Measurements from ENCODE around the gene GMPR. TPM values are rescaled to one million over a fixed set of nuclear protein-coding genes. Genes with fewer than 3 reads are reported as not detected.

Gene GMPR
- total and polyA plus RNA-seq, 5 donors = 68.2 to 123 (median 72.3) TPM

- DNase-seq (no peak), ATAC-seq (no peak)
- intact Hi-C loops (cut with DNase I) = no loop called here
- Histone ChIP-seq H3K9me3 (ENCODE audit: control insufficient read depth, low read length) (no peaks in the 10 kb centered on the region), H3K27ac (ENCODE audit: low read length) (no peak overlapping the region), H3K27me3 (ENCODE audit: control insufficient read depth, insufficient read depth) (no peaks in the 10 kb centered on the region), H3K4me3 (ENCODE audit: low read length) (no peak overlapping the region), H3K4me1 (ENCODE audit: control insufficient read depth, insufficient read depth, low read length) (peaks cover 8% of the 10 kb centered on the region)
- WGBS = 73% methylated on average over 4 of the region's 4 CpGs
Measured at GRCh38 chr6:16274483-16274882, 36.1 kb downstream of the GMPR start.

GRCh38 chr6:16274885-16275589 is 36.6 kb downstream of the GMPR start:
- no peak overlapping the region for H3K4me3 ChIP-seq (ENCODE audit: low read length)
- H3K4me1 ChIP-seq (ENCODE audit: control insufficient read depth, insufficient read depth, low read length) = peaks cover 8% of the 10 kb centered on the region
- no peak overlapping the region for H3K27ac ChIP-seq (ENCODE audit: low read length)
- ATAC-seq (no peak), DNase-seq (no peak)
- H3K27me3 ChIP-seq (ENCODE audit: control insufficient read depth, insufficient read depth) = no peaks in the 10 kb centered on the region
- WGBS = 87% methylated on average over 10 of the region's 10 CpGs
- no peaks in the 10 kb centered on the region for H3K9me3 ChIP-seq (ENCODE audit: control insufficient read depth, low read length)
- intact Hi-C loops (cut with DNase I) = no loop called here

GRCh38 chr6:16277101-16277981 is 39.0 kb downstream of the GMPR start:
- Histone ChIP-seq H3K4me3 (ENCODE audit: low read length) (no peak overlapping the region), H3K27me3 (ENCODE audit: control insufficient read depth, insufficient read depth) (no peaks in the 10 kb centered on the region), H3K27ac (ENCODE audit: low read length) (peak overlapping the region; percentile 82), H3K4me1 (ENCODE audit: control insufficient read depth, insufficient read depth, low read length) (peaks cover 8% of the 10 kb centered on the region), H3K9me3 (ENCODE audit: control insufficient read depth, low read length) (no peaks in the 10 kb centered on the region)
- intact Hi-C loops (cut with DNase I) = no loop called here
- DNase-seq (peak; percentile 71 to 87 (median 82)), ATAC-seq (peak; percentile 88 to 92)
- 35% methylated on average over 18 of the region's 18 CpGs for WGBS

- Histone ChIP-seq H3K4me1 (ENCODE audit: control insufficient read depth, insufficient read depth, low read length) (peaks cover 8% of the 10 kb centered on the region), H3K27me3 (ENCODE audit: control insufficient read depth, insufficient read depth) (no peaks in the 10 kb centered on the region), H3K9me3 (ENCODE audit: control insufficient read depth, low read length) (no peaks in the 10 kb centered on the region), H3K4me3 (ENCODE audit: low read length) (no peak overlapping the region), H3K27ac (ENCODE audit: low read length) (peak overlapping the region; percentile 82)
- ATAC-seq = peak; percentile 22 to 37
- WGBS = 79% methylated on average over 10 of the region's 10 CpGs
- intact Hi-C loops (cut with DNase I) = no loop called here
- no peak for DNase-seq
Measured at GRCh38 chr6:16278048-16278724, 39.8 kb downstream of the GMPR start.

- no peak overlapping the region for H3K4me3 ChIP-seq (ENCODE audit: low read length)
Measured at GRCh38 chr6:16278750-16279149, 40.4 kb downstream of the GMPR start.

GRCh38 chr6:16279243-16279642 is 40.9 kb downstream of the GMPR start:
- ATAC-seq (no peak), DNase-seq (no peak)
- Histone ChIP-seq H3K4me1 (ENCODE audit: control insufficient read depth, insufficient read depth, low read length) (peaks cover 8% of the 10 kb centered on the region), H3K9me3 (ENCODE audit: control insufficient read depth, low read length) (no peaks in the 10 kb centered on the region), H3K27ac (ENCODE audit: low read length) (no peak overlapping the region), H3K27me3 (ENCODE audit: control insufficient read depth, insufficient read depth) (no peaks in the 10 kb centered on the region), H3K4me3 (ENCODE audit: low read length) (no peak overlapping the region)
- intact Hi-C loops (cut with DNase I) = no loop called here
- 83% methylated on average over 5 of the region's 5 CpGs for WGBS

More at GRCh38 chr6:16278750-16279149, 40.4 kb downstream of the GMPR start:
- Histone ChIP-seq H3K9me3 (ENCODE audit: control insufficient read depth, low read length) (no peaks in the 10 kb centered on the region), H3K27ac (ENCODE audit: low read length) (no peak overlapping the region), H3K27me3 (ENCODE audit: control insufficient read depth, insufficient read depth) (no peaks in the 10 kb centered on the region), H3K4me1 (ENCODE audit: control insufficient read depth, insufficient read depth, low read length) (peaks cover 8% of the 10 kb centered on the region)
- 92% methylated on average over 9 of the region's 9 CpGs for WGBS
- intact Hi-C loops (cut with DNase I) = no loop called here
- ATAC-seq (no peak), DNase-seq (no peak)

GRCh38 chr6:16282370-16282769 is 44.0 kb downstream of the GMPR start:
- intact Hi-C loops (cut with DNase I) = no loop called here
- H3K27ac ChIP-seq (ENCODE audit: low read length) = no peak overlapping the region
- H3K4me3 ChIP-seq (ENCODE audit: low read length) = no peak overlapping the region
- H3K4me1 ChIP-seq (ENCODE audit: control insufficient read depth, insufficient read depth, low read length) = peaks cover 8% of the 10 kb centered on the region
- H3K27me3 ChIP-seq (ENCODE audit: control insufficient read depth, insufficient read depth) = no peaks in the 10 kb centered on the region
- WGBS = 92% methylated on average over 4 of the region's 4 CpGs
- ATAC-seq (no peak), DNase-seq (no peak)
- no peaks in the 10 kb centered on the region for H3K9me3 ChIP-seq (ENCODE audit: control insufficient read depth, low read length)

- DNase-seq = no peak
- intact Hi-C loops (cut with DNase I) = no loop called here
- H3K9me3 ChIP-seq (ENCODE audit: control insufficient read depth, low read length) = no peaks in the 10 kb centered on the region
- H3K4me3 ChIP-seq (ENCODE audit: low read length) = no peak overlapping the region
- 95% methylated on average over 14 of the region's 14 CpGs for WGBS
- H3K27me3 ChIP-seq (ENCODE audit: control insufficient read depth, insufficient read depth) = no peaks in the 10 kb centered on the region
- no peaks in the 10 kb centered on the region for H3K4me1 ChIP-seq (ENCODE audit: control insufficient read depth, insufficient read depth, low read length)
- ATAC-seq = no peak
- no peak overlapping the region for H3K27ac ChIP-seq (ENCODE audit: low read length)
Measured at GRCh38 chr6:16284472-16284871, 46.1 kb downstream of the GMPR start.

- Histone ChIP-seq H3K27me3 (ENCODE audit: control insufficient read depth, insufficient read depth) (no peaks in the 10 kb centered on the region), H3K27ac (ENCODE audit: low read length) (no peak overlapping the region), H3K4me1 (ENCODE audit: control insufficient read depth, insufficient read depth, low read length) (no peaks in the 10 kb centered on the region), H3K4me3 (ENCODE audit: low read length) (no peak overlapping the region), H3K9me3 (ENCODE audit: control insufficient read depth, low read length) (no peaks in the 10 kb centered on the region)
- ATAC-seq = peak in 1 of 2 donors; percentile 7
- intact Hi-C loops (cut with DNase I) = no loop called here
- 72% methylated on average over 11 of the region's 11 CpGs for WGBS
- DNase-seq = no peak
Measured at GRCh38 chr6:16285467-16286150, 47.2 kb downstream of the GMPR start.

- no peaks in the 10 kb centered on the region for H3K27me3 ChIP-seq (ENCODE audit: control insufficient read depth, insufficient read depth)
- no peaks in the 10 kb centered on the region for H3K9me3 ChIP-seq (ENCODE audit: control insufficient read depth, low read length)
- intact Hi-C loops (cut with DNase I) = no loop called here
- ATAC-seq (peak; percentile 34 to 56), DNase-seq (peak in 2 of 3 donors; percentile 67 to 75)
- no peaks in the 10 kb centered on the region for H3K4me1 ChIP-seq (ENCODE audit: control insufficient read depth, insufficient read depth, low read length)
- no peak overlapping the region for H3K4me3 ChIP-seq (ENCODE audit: low read length)
- WGBS = 41% methylated on average over 15 of the region's 15 CpGs
- no peak overlapping the region for H3K27ac ChIP-seq (ENCODE audit: low read length)
Measured at GRCh38 chr6:16286151-16286522, 47.8 kb downstream of the GMPR start.

Measured in right cardiac atrium (tissue), 5 donors.